ENCODE measurements around the gene PMM1. TPM values are rescaled to one million over a fixed set of nuclear protein-coding genes. Genes with fewer than 3 reads are reported as not detected.

PMM1 gene
- total RNA-seq, 1 experiment from 2014 or later, result 19.8 TPM

DNA sequence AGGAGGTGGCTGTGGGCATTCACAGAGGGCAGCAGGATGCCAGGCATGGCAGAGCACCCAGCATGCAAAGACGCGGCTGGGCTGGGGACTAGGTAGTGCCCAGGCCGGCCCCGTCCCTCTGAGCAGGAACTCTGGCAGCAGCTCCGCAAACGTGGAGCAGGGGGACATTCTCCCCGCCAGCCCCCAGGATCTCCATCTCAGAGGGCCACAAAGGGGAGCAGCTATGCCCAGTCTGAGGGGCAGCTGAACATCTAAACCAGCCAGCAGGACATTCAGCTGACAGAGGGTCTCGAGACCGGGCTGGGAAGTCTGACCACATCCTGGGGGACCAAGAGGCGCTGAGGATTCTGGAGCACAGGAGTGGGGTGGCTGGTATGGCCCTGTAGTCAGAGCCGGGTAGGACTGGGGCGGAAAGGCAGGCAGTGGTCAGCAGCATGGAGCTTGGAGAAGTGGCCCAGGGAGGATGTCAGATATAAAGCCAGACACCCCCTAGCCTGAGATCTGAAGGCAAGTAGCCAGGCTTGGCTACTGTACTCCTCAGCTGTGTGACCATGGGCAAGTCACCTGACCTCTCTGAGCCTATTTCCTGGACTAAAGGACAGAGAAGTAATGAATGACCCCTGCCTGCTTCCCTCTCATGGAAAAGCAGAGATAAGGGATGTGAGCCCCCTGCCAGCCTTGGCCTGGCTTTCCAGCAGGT is 10.2 kb downstream of the PMM1 start:
- H3K27ac ChIP-seq (ENCODE audit: insufficient read length, low read depth, low read length), result no peak overlapping the region
- H3K4me2 ChIP-seq (ENCODE audit: insufficient read depth, insufficient read length, low read length), result no peak overlapping the region
- H3T11ph ChIP-seq (ENCODE audit: low read length), result no peak overlapping the region
- Mint-ChIP-seq H3K27ac (no peak overlapping the region; a peak in 1 of 7 replicates), H3K9me3 (no peaks in the 10 kb centered on the region), H3K27me3 (ENCODE audit: low read depth) (peaks cover 2% of the 10 kb centered on the region; the same call in 1 of the 2 replicates), H3K4me3 (no peak overlapping the region), H3K4me1 (peaks cover 0 to 8% of the 10 kb centered on the region in 2 experiments; a peak in 2 of 4 replicates), H3K36me3 (ENCODE audit: insufficient read depth in 1 of 3, low read depth in 3 of 3) (peaks cover 4 to 23% (median 4%) of the 10 kb centered on the region in 3 experiments; a peak in 5 of 7 replicates)
- H3K79me1 ChIP-seq (ENCODE audit: insufficient read depth, low read depth, low read length, poor library complexity, severe bottlenecking), result no peaks in the 10 kb centered on the region
- no peak overlapping the region for H2BK120ac ChIP-seq (ENCODE audit: low read depth, low read length, poor library complexity, severe bottlenecking)
- H4K8ac ChIP-seq (replicated peaks; ENCODE audit: insufficient read length, low read depth, low read length), result no peak overlapping the region
- H2AFZ ChIP-seq (ENCODE audit: low read length), result no peak overlapping the region
- DNase-seq, result no peak
- no peak overlapping the region for H3K14ac ChIP-seq (ENCODE audit: insufficient read depth, low read length)
- H3K23me2 ChIP-seq (ENCODE audit: insufficient read length, low read depth, low read length, poor library complexity, severe bottlenecking), result no peaks in the 10 kb centered on the region
- H2BK12ac ChIP-seq (ENCODE audit: insufficient read length, low read depth, low read length), result no peak overlapping the region
- no peak overlapping the region for H4K91ac ChIP-seq (ENCODE audit: insufficient read length, low read depth, low read length)
- H3K4me1 ChIP-seq (ENCODE audit: insufficient read depth, low read length), result 0 out of 2 replicates have a peak, but pooled peaks cover 2% of the 10 kb centered on the region
- H3K18ac ChIP-seq (ENCODE audit: insufficient read length, low read depth, low read length), result no peak overlapping the region
- no peaks in the 10 kb centered on the region for H3K27me3 ChIP-seq (ENCODE audit: insufficient read depth, low read length)
- no peak overlapping the region for H3K23ac ChIP-seq (ENCODE audit: insufficient read length, low read depth, low read length)
- no peaks in the 10 kb centered on the region for H3K79me2 ChIP-seq (ENCODE audit: insufficient read depth, low read length)
- H4K20me1 ChIP-seq (ENCODE audit: control insufficient read depth, insufficient read depth, insufficient read length), result no peaks in the 10 kb centered on the region
- no peaks in the 10 kb centered on the region for H3K9me3 ChIP-seq (ENCODE audit: control insufficient read depth, low read depth, low read length)
- H4K5ac ChIP-seq (ENCODE audit: insufficient read length, low read depth, low read length), result no peak overlapping the region
- no peak overlapping the region for H2BK5ac ChIP-seq (ENCODE audit: insufficient read length, low read length)
- no peak overlapping the region for H3K56ac ChIP-seq (ENCODE audit: insufficient read length, low read depth, low read length)
- H3K9ac ChIP-seq (ENCODE audit: extremely low read depth, insufficient read length, low read length), result no peak overlapping the region
- WGBS (ENCODE audit: extremely low coverage, insufficient read length, low lambda C conversion rate), result no CpG with 5 or more reads among the region's 12 CpGs
- no peak overlapping the region for H3K4ac ChIP-seq (ENCODE audit: low read depth, low read length)
- no peak overlapping the region for H2BK20ac ChIP-seq (ENCODE audit: low read depth, low read length, poor library complexity, severe bottlenecking)
- TF ChIP-seq CTCF (conservative IDR thresholded peaks at IDR 0.05), result no peak
- no peak overlapping the region for H2AK5ac ChIP-seq (ENCODE audit: insufficient read length, low read length)
- H2BK15ac ChIP-seq (ENCODE audit: low read depth, low read length), result no peak overlapping the region
